Ureter (tissue), 1 donor: ENCODE data around the gene AMZ1. TPM values are rescaled to one million over a fixed set of nuclear protein-coding genes. Genes with fewer than 3 reads are reported as not detected.
"Not testable (repeated sequence)": the region's sequence is repeated elsewhere in the genome, so short reads cannot be mapped to it uniquely, and the experiment has no call there.

Experiments
- DNase-seq: peaks from one replicate; pipeline ENCODE4 v3.0.0-alpha.2; 2020; ENCODE audit warnings: low spot score
- total RNA-seq: library from RNA; stranded (reverse); gene quantifications from one replicate; pipeline ENCODE4 v1.2.4, GENCODE V29; 2023
- donor health status: DM: yes; HTN: yes; CAD: no.

Gene AMZ1
- total RNA-seq, 1 donor from 2014 or later: 0.23 TPM

GRCh38 chr7:2727206-2727605 is 39.2 kb downstream of the AMZ1 start:
- DNase-seq: not testable (repeated sequence)

- DNase-seq: no peak
Measured at GRCh38 chr7:2728316-2729030, 40.5 kb downstream of the AMZ1 start.

GRCh38 chr7:2729031-2729892 is 41.3 kb downstream of the AMZ1 start:
- peak; percentile 41 for DNase-seq

- peak; percentile 49 for DNase-seq
Measured at GRCh38 chr7:2729893-2730716, 42.1 kb downstream of the AMZ1 start.

- DNase-seq: peak; percentile 41
Measured at GRCh38 chr7:2730846-2731770, 43.1 kb downstream of the AMZ1 start.

GRCh38 chr7:2732388-2732787 is 44.4 kb downstream of the AMZ1 start:
- peak; percentile 24 for DNase-seq

GRCh38 chr7:2732959-2733584 is 45.1 kb downstream of the AMZ1 start:
- DNase-seq: peak; percentile 60

- DNase-seq: peak; percentile 35
Measured at GRCh38 chr7:2734084-2734686, 46.2 kb downstream of the AMZ1 start.

GRCh38 chr7:2734751-2735571 is 47.0 kb downstream of the AMZ1 start:
- peak; percentile 53 for DNase-seq

- peak; percentile 40 for DNase-seq
Measured at GRCh38 chr7:2735744-2736143, 47.7 kb downstream of the AMZ1 start.

GRCh38 chr7:2736411-2736914 is 48.5 kb downstream of the AMZ1 start:
- peak; percentile 40 for DNase-seq

GRCh38 chr7:2737005-2737743 is 49.2 kb downstream of the AMZ1 start:
- peak; percentile 35 for DNase-seq

- no peak for DNase-seq
Measured at GRCh38 chr7:2737771-2738540, 50.0 kb downstream of the AMZ1 start.

GRCh38 chr7:2738766-2739549 is 51.0 kb downstream of the AMZ1 start:
- DNase-seq: no peak

- DNase-seq: not testable (repeated sequence)
Measured at GRCh38 chr7:2743523-2744185, 55.7 kb downstream of the AMZ1 start.

GRCh38 chr7:2748684-2749083 is 60.7 kb downstream of the AMZ1 start:
- DNase-seq: not testable (repeated sequence)
